ENCODE measurements around the gene ANKRD60.

DNA sequence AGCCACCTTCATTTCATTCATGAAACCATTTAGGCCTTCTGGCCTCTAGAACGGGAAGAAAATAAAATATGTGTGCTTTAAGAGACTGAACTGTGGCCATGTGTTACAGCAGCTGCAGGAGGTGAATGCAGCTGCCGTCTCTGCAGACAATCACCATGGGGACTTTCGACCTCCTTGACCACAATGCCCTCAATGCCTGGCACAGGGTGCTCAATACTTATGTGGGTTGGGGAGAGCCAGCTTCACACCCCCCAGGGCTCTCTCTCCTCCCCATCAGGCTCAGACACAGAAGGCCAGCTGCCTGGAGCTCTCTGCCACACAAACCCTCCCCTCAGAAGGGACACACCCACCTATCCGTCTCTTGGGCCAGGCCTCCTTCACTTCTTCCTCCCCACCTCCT is 43.5 kb downstream of the ANKRD60 start:
- TF ChIP-seq, protein P1, sequence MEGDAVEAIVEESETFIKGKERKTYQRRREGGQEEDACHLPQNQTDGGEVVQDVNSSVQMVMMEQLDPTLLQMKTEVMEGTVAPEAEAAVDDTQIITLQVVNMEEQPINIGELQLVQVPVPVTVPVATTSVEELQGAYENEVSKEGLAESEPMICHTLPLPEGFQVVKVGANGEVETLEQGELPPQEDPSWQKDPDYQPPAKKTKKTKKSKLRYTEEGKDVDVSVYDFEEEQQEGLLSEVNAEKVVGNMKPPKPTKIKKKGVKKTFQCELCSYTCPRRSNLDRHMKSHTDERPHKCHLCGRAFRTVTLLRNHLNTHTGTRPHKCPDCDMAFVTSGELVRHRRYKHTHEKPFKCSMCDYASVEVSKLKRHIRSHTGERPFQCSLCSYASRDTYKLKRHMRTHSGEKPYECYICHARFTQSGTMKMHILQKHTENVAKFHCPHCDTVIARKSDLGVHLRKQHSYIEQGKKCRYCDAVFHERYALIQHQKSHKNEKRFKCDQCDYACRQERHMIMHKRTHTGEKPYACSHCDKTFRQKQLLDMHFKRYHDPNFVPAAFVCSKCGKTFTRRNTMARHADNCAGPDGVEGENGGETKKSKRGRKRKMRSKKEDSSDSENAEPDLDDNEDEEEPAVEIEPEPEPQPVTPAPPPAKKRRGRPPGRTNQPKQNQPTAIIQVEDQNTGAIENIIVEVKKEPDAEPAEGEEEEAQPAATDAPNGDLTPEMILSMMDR (conservative IDR thresholded peaks at IDR 0.05; ENCODE audit: low read depth, low read length): no peak
- TF ChIP-seq, protein P2, sequence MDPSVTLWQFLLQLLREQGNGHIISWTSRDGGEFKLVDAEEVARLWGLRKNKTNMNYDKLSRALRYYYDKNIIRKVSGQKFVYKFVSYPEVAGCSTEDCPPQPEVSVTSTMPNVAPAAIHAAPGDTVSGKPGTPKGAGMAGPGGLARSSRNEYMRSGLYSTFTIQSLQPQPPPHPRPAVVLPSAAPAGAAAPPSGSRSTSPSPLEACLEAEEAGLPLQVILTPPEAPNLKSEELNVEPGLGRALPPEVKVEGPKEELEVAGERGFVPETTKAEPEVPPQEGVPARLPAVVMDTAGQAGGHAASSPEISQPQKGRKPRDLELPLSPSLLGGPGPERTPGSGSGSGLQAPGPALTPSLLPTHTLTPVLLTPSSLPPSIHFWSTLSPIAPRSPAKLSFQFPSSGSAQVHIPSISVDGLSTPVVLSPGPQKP (IDR thresholded peaks at IDR 0.05; ENCODE audit: borderline replicate concordance, low read depth, low read length): no peak
- TF ChIP-seq, protein P3, sequence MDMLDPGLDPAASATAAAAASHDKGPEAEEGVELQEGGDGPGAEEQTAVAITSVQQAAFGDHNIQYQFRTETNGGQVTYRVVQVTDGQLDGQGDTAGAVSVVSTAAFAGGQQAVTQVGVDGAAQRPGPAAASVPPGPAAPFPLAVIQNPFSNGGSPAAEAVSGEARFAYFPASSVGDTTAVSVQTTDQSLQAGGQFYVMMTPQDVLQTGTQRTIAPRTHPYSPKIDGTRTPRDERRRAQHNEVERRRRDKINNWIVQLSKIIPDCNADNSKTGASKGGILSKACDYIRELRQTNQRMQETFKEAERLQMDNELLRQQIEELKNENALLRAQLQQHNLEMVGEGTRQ (IDR thresholded peaks at IDR 0.05; ENCODE audit: low read depth, low read length): no peak
- TF ChIP-seq MAZ (IDR thresholded peaks at IDR 0.05; ENCODE audit: borderline replicate concordance, low read depth, low read length): no peak
- TF ChIP-seq SMC3 (IDR thresholded peaks at IDR 0.05; ENCODE audit: low read depth, low read length): no peak
- no peak for TF ChIP-seq CEBPB (IDR thresholded peaks at IDR 0.05; ENCODE audit: low read depth, low read length)
- no peak for TF ChIP-seq FOS (IDR thresholded peaks at IDR 0.05; ENCODE audit: low read depth, low read length)
- no peak for TF ChIP-seq RAD21 (IDR thresholded peaks at IDR 0.05; ENCODE audit: low read length)

Data from IMR-90 (cell line).